Stimulated activated CD4-positive, alpha-beta T cell treated with anti-CD3 and anti-CD28 coated beads, Interleukin-4, amount 100 ng/mL, for 1 hour (primary cell): ENCODE data around the gene RNF181.
"Not testable (repeated sequence)": the region's sequence is repeated elsewhere in the genome, so short reads cannot be mapped to it uniquely, and the experiment has no call there.

Source experiments
- DNase-seq: peaks from one replicate; pipeline ENCODE4 v3.0.0-alpha.2; 2020

The RNF181 gene

GRCh38 chr2:85597241-85597640 lies 1.7 kb downstream of the RNF181 start:
- no peak for DNase-seq

DNA sequence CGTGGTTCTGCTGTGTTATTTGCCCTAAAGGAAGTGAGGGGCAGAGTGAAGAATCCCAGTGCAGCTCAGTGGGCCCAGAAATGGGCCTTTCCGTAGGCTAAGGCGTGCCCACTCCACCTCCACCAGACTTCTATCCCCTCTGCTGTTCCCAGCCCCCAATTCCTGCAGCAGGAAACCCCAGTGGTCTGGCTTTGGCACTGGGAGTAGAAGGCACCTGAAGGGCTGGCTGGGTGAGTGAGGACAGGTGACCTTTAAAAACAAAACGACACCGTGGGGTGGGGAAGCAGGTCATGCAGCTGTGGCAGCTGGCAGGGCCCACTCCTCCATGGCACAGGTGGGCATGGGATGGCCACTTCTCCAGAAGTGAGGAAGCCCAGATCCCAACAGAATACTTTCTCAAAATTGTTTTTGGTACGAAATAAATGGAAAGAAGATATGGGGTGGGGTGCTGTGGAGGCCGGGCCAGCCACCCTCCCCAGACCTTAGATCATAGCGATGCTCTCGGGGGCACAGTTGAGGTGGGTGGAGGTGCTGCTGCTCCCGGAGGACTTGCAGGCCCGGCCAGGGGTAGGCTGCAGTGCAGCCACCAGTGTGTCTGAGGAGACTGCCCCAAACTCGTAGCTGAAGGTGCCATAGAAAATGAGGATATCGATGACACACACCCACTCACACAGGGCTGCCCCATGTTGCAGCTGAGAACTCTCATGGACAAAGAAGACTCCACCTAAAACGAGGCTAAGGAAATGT lies 3.2 kb downstream of the RNF181 start:
- no peak for DNase-seq

DNA sequence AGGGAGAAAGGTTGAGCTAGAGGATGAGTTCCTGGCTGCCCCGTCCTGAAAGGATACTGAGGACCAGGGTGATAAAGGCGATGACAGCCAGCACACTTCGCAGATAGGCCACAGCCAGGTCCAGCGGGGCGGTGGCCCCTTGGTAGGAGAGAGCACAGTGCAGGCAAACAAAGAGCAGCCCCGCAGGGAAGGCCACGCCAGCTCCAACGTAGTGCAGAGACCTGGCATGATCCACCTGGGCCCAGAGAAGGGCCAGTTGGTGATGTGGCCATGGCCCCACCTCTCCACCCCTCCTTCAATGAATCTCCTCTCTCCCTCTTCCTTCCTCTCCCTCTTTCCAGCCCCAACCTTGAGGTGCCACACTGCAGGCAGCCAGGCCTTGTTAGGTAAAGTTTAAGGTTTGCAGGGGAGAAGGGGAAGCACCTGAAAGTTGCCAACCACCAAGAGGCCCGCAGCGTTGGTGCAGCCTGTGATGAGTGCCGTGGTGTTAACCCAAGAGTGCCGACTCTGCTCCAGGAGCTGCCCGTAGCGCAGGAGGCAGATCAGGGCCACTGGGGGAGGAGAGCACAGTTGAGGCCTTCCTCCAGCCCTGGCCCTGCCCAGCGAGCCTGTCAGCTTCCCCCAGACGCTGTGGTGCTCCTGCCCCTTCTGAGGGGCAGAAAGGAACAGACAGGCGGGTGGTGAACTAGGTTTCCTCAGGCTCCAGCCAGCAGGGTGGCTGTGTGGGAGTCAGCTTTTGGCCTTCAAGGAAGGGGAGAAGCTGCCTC lies 4.1 kb downstream of the RNF181 start:
- no peak for DNase-seq

- no peak for DNase-seq
Measured at GRCh38 chr2:85600235-85600575, 4.7 kb downstream of the RNF181 start.

DNA sequence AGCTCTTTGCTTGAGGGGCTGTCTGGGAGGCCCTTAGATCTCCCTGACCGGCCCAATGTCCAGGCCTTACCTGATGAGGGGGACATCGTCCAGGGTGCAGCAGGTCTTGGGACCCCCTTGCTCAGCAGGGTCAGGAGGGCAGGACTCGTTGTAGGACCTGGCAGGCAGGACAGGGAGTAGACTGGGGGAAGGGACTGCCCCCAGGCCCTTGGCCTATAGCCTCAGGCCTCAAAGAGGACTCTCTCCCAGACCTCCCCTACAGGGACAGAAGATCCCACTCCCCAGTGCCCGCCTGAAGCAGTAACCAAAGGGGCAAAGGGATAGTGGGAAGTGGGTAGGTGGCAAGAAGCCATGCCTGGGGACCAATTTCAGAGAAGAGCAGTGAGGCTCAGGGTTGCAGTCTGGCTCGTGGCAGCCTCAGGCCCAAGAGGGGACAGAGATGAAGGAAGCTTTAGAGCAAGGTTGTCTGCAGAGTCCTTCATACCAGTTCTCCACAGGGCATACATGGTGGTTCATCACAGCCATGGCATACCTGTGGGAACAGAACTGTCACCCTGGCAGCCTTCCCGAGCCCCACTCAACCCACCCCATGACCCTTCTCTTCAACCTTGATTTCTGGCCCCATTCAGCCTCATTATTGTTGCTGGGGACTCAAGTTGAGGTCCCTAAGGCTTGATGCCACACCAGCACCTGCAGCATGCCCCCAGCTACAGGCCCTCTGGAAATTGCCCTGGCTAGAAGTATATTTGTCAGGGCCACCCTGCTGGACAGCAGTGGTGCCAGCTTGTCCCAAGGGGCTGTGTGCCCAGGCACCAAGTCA lies 5.6 kb downstream of the RNF181 start:
- no peak for DNase-seq

DNA sequence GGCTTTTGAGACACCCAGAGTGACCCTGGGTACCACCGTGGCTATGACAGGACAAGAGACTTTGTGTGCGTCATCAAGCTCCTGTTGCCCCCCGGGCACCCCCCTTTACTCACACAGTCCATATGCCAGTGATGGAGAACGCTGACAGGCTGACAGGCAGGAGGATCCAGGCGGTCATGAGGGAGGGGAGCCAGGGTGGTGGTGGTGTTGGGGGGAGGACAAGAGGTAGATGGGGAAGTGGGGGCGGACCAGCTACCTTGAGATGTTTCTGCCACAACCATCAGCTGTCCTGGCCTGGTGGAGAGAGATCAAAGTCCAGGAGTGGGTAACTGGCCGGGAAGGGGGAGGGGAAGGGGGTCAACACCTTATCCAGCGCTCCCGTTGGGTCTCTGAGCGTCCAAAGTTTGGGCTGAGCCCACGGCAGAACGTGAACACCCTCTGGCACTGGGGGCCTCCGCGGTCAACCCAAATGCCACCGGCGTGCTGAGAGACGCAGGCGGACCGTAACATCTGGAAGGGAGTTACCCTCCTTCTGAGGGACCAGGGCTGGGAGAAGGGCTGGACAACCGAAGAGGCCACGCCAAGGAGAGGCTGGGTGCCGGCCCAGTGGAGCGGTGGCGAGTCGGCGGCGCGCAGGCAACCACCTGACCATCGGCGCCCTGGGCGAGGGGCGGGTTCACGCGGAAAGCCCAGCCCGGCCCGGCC lies 6.4 kb downstream of the RNF181 start:
- no peak for DNase-seq

DNA sequence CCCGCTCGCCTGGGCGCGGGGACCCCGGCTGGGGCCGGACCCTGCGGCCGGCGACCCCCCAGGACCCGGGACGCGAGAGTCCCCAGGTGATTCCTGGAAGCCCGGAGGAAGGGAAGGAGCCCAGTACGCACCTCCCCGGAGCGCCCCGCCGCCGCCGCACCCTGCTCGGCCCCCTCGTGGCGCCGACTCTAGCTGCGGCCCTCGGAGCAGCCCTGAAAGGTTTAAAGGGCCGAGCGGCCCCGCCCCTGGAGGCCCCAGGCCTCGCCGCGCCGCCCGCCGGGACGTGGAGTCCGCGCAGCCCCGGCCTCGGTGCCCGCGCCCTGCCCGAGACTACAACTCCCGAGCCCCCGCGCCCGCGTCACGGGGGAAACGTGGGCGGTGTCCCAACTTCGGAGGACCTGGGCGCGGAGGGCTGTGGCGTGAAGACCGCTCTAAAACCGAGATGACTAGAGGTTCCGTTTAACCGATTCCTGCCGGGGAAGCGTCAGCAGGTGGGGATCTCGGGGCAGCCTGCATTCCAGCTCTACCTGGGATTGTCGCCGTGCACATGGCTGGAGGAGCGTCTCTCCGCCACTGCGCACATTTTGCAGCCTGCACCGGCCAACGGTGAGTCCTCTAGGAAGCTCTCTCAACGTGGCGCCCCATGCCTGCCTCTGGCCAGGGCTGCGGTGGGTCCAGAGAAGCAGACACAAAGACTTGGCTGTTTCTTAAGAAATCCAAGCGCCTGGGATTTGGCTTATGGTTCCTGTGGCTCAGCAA lies 7.1 kb downstream of the RNF181 start, which contains the start of gene TMEM150A:
Gene TMEM150A (minus strand): TSS at position 223 of the 759 bp plus-strand sequence. CDS start 750 bp downstream, outside the sequence.
- peak; percentile 91 for DNase-seq

- DNase-seq: not testable (repeated sequence)
Measured at GRCh38 chr2:85604133-85604444, 8.5 kb downstream of the RNF181 start.

DNA sequence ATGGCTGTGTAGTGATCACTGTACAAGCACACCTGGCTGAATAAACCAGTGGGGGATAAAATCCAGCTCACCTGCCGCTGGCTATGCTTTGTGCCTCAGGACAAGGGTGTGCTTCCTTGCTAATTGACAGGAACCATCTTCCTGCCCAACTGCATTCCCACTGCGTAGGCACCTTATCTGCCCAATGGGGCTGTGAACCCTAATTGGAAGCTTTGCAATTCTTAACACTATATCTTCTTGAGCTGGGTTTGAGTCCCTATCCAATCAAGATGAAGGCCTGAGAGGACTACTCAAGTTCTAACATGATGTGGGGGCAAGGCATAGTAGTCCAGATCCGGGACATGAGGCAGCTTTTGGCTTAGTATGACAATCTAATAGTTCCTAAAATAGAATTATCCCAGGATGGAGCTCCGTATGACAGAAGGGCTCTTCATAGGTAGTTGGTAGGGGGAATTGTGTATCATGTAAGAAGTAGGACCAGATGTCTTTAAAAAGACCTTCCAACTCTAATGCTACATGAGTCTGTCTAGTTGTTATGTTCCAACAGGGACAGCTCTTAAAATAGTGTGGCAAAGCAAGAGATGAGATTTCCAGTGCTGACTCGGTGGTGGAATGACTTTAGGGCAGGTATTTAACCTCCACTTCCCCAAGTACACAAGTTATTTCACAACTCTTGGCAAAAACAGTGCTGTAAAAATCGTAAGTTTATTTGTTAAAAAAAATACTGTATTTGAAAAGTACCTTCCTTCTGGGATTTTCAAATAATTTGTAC lies 9.2 kb downstream of the RNF181 start:
- DNase-seq: no peak

- DNase-seq: no peak
Measured at GRCh38 chr2:85605406-85606115, 10.0 kb downstream of the RNF181 start.

DNA sequence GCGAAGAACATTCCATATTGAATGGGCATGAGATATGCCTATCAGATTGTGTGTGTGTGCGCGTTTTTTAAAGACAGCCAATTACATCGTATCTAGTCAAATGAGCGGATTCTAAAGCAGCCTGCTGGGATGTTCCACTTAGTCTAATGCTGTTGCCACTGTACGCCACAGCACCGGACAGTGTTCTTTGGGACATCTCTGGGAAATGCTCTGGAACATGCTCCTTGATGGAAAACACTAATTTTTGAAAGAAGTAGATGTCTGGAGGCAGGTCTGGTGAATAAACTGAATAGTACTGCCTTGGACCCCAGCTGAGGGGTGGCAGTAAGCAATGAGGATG lies 10.5 kb downstream of the RNF181 start:
- DNase-seq: no peak

GRCh38 chr2:85607268-85608215 lies 12.0 kb downstream of the RNF181 start:
- no peak for DNase-seq

- no peak for DNase-seq
Measured at GRCh38 chr2:85611217-85611704, 15.7 kb downstream of the RNF181 start.

DNA sequence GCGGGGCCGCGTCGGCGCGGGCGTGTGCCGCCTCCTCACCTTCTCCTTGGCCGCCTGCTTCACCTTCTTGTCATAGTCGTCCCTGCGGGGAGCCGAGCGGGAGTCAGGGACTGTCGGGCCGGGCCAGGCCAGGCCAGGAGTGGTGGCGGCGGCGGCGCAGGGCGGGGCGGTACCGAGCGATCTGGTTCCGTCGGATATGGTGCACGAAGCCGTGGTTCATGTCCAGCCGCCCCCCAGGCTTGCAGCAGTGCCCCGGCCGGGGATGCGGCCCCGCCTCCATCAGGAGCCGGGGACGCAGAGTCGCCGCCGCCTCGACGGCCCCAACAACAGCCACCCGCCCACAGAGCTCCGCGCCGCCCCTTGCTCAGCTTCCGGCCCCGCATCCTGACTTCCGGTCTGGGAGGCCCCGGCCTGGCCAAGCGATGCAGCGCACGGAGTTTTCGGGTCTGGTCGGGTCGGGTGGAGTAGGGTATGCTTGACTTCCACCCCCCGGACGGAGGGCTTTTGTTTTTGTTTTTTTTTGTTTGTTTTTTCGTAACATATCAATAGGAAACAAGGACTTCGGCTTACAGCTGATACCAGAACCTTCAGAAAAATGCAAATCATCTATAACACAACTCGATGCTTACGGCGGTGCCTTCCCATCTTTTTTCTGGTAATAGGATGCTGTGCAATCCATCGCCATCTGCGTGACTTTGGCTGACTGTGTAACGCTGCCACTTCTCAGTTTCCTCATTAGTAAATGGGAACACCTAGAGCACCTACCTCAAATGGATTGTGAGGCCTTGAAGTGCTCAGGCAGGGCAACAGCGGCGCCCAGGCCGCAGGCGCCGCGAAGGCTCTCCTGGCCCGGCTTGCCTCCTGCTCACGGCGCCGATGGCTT lies 16.4 kb downstream of the RNF181 start, which contains the start of gene C2orf68:
Gene C2orf68 (minus strand): TSS at position 362 of the 883 bp plus-strand sequence. CDS start 82 bp downstream, at position 280.
- DNase-seq: peak; percentile 86

DNA sequence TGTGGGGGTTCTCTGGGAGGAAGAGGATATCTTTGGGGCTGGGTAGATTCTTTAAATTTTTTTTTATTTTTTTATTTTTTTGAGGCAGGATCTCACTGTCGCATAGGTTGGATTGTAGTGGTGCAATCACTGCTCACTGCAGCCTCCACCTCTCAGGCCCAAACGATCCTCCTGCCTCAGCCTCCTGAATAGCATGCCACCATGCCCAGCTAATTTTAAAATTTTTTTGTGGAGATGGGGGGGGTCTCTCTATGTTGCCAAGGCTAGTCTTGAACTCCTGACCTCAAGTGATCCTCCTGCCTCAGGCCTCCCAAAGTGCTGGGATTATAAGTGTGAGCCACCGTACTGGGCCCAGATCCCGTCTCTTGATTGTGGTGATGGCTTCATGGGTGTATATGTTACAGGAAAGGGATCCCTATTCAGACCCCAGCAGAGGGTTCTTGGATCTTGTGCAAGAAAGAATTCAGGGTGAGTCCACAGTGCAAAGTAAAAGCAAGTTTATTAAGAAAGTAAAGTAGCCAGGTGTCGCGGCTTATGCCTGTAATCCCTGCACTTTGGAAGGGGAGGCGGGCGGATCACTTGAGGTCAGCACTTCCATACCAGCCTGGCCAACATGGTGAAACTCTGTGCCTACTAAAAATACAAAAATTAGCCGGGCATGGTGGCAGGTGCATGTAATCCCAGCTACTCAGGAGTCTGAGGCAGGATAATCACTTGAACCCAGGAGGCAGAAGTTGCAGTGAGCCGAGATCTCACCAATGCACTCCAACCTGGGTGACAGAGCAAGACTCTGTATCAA lies 18.4 kb downstream of the RNF181 start:
- no peak for DNase-seq

GRCh38 chr2:85614757-85615156 lies 19.2 kb downstream of the RNF181 start:
- not testable (repeated sequence) for DNase-seq

- no peak for DNase-seq
Measured at GRCh38 chr2:85615413-85615728, 19.8 kb downstream of the RNF181 start.

DNA sequence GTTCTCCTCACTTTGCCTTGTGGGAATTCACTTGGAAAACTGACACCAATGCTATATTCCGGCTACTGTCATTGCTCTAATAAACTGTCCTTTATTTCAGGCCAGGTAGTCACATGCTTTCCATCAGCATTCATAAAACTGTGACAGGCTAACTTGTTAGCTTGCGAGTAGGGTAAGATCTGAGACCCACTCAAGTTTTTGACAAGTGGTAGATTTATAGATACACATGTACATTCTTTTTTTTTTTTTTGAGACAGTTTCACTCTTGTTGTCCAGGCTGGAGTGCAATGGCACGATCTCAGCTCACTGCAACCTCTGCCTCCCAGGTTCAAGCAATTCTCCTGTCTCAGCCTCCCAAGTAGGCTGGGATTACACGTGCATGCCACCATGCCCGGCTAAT lies 22.2 kb downstream of the RNF181 start:
- DNase-seq: not testable (repeated sequence)
